WERI-Rb-1 (cell line): ENCODE measurements around the gene SMPDL3A.

Experiments used
- DNase-seq: peaks from one replicate; pipeline ENCODE4 v3.0.0-alpha.2; 2020
- H3K27ac ChIP-seq: fragments of 250-450 bp; sonication (Bioruptor Pico); 2 replicates; pipeline ENCODE4 v1.5.1; 2020; ENCODE audit warnings: mild to moderate bottlenecking, moderate library complexity
- H3K27me3 ChIP-seq: fragments of 250-450 bp; sonication (Bioruptor Pico); 2 replicates; pipeline ENCODE4 v1.5.1; 2021; ENCODE audit warnings: mild to moderate bottlenecking, low read depth, moderate library complexity; ENCODE audit not compliant: insufficient read depth, severe bottlenecking
- H3K36me3 ChIP-seq: fragments of 250-450 bp; sonication (Bioruptor Pico); 2 replicates; pipeline ENCODE4 v1.5.1; 2020; ENCODE audit warnings: mild to moderate bottlenecking, moderate library complexity
- H3K4me3 ChIP-seq: 2 replicates; pipeline ENCODE4 v1.5.1; 2011; ENCODE audit warnings: low read depth, mild to moderate bottlenecking, control low read depth, low read length
- H3K9me3 ChIP-seq: fragments of 250-450 bp; sonication (Bioruptor Pico); 2 replicates; pipeline ENCODE4 v1.5.1; 2021; ENCODE audit warnings: mild to moderate bottlenecking, moderate library complexity; ENCODE audit not compliant: severe bottlenecking
- CTCF ChIP-seq: IDR thresholded peaks from 2 replicates; pipeline ENCODE4 v1.5.1; 2011; ENCODE audit warnings: low read depth, mild to moderate bottlenecking, control low read depth, inconsistent platforms, low read length

SMPDL3A gene

DNA sequence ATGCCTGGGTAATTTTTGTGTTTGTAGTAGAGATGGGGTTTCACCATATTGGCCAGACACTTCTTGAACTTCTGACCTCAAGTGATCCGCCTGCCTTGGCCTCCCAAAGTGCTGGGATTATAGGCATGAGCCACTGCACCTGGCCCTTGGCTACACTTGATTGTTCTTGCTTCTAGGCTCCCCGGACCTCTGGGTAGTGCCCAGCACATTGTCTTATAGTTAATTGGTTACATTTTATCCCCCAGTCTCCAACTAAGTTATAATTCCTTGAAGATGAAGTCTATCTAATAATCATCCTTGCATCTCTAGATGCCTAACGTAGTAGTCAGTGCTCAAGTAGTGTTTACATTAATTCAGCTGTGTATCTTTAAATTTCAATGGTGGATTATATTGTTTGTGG lies 11.8 kb downstream of the SMPDL3A start:
- no peaks in the 10 kb centered on the region; the same call in 1 of the 2 replicates for H3K36me3 ChIP-seq
- no peak for TF ChIP-seq CTCF
- H3K27ac ChIP-seq = no peak overlapping the region

DNA sequence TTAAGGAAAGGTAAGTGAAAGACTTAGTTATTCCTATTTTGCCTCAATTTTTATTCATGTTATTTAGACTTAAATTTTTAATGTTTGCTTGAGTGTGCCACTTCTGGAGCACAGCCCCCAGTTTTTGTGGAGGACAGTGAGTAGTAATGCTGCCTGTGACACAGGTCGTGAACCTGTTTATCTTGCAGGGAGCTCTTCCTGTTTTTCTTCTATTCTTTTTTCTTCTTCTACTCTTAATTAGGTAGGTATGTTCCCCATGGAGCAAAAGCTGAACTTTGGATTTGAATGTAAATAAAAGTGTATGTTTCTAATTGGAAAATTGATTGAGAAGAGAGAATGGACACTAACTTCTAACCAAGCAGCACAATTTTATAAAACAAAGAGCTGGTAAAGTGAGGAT lies 12.3 kb downstream of the SMPDL3A start:
- Histone ChIP-seq H3K27me3 (no peaks in the 10 kb centered on the region), H3K9me3 (no peaks in the 10 kb centered on the region), H3K4me3 (no peak overlapping the region), H3K27ac (no peak overlapping the region), H3K36me3 (no peaks in the 10 kb centered on the region; the same call in 1 of the 2 replicates)
- no peak for DNase-seq
- no peak for TF ChIP-seq CTCF

More for the DNA sequence above, 11.8 kb downstream of the SMPDL3A start:
- no peak for DNase-seq
- Histone ChIP-seq H3K4me3 (no peak overlapping the region), H3K27me3 (no peaks in the 10 kb centered on the region), H3K9me3 (no peaks in the 10 kb centered on the region)

DNA sequence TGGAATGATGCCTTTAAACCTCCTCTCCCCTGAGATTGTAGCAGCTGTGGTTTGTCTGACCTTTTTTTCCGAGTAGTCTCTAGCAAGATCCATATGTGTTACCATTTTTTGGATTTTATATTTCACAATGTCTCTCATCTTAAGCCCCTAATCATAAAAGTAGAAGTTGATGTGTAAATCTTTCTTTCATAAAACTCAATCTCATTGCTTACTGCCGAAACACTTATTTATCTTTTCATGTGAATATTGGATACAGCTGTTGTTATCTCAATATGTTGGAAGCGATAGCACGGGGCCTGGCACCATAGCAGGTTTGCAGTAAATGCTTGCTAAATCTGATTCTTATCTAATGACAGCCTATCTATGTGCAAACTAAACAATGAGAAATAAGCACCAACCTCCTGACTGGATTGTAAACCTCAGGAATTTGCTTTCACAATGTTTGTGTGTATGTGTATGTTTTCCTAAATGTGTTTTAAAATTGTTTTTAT lies 14.2 kb downstream of the SMPDL3A start:
- no peak overlapping the region for H3K27ac ChIP-seq
- no peak for DNase-seq
- no peaks in the 10 kb centered on the region for H3K27me3 ChIP-seq
- TF ChIP-seq CTCF = no peak
- no peak overlapping the region for H3K4me3 ChIP-seq
- no peaks in the 10 kb centered on the region for H3K9me3 ChIP-seq
- no peaks in the 10 kb centered on the region for H3K36me3 ChIP-seq

- Histone ChIP-seq H3K9me3 (no peaks in the 10 kb centered on the region), H3K36me3 (no peaks in the 10 kb centered on the region), H3K27me3 (no peaks in the 10 kb centered on the region), H3K27ac (no peak overlapping the region), H3K4me3 (no peak overlapping the region)
- TF ChIP-seq CTCF = no peak
- DNase-seq = no peak
Observed at GRCh38 chr6:122804962-122805485, 16.0 kb downstream of the SMPDL3A start.

GRCh38 chr6:122806291-122806690 lies 17.2 kb downstream of the SMPDL3A start:
- no peak overlapping the region for H3K27ac ChIP-seq
- no peak overlapping the region for H3K4me3 ChIP-seq
- no peaks in the 10 kb centered on the region for H3K27me3 ChIP-seq
- H3K36me3 ChIP-seq = peaks cover 2% of the 10 kb centered on the region; the same call in 1 of the 2 replicates
- H3K9me3 ChIP-seq = no peaks in the 10 kb centered on the region
- no peak for DNase-seq
- no peak for TF ChIP-seq CTCF
